Mammary epithelial cell (primary cell): ENCODE results near the gene IRAK2.

Experiments used
- EZH2 ChIP-seq: IDR thresholded peaks from 2 replicates; pipeline ENCODE4 v1.6.1; 2012; ENCODE audit warnings: low read length, inconsistent platforms, borderline replicate concordance
- TF ChIP-seq, protein P1 (sequence below), 2 donors: IDR thresholded peaks in 1 of 2; conservative IDR thresholded peaks in 1 of 2; 2 replicates each; pipeline ENCODE4 v1.5.1; 2011 to 2012; ENCODE audit warnings: inconsistent platforms in 2 of 2, low read length in 2 of 2, mild to moderate bottlenecking in 2 of 2, control low read depth in 1 of 2, low read depth in 1 of 2; ENCODE audit not compliant: insufficient read depth in 1 of 2; ENCODE audit errors: extremely low read depth in 1 of 2

- TF ChIP-seq, protein P1, sequence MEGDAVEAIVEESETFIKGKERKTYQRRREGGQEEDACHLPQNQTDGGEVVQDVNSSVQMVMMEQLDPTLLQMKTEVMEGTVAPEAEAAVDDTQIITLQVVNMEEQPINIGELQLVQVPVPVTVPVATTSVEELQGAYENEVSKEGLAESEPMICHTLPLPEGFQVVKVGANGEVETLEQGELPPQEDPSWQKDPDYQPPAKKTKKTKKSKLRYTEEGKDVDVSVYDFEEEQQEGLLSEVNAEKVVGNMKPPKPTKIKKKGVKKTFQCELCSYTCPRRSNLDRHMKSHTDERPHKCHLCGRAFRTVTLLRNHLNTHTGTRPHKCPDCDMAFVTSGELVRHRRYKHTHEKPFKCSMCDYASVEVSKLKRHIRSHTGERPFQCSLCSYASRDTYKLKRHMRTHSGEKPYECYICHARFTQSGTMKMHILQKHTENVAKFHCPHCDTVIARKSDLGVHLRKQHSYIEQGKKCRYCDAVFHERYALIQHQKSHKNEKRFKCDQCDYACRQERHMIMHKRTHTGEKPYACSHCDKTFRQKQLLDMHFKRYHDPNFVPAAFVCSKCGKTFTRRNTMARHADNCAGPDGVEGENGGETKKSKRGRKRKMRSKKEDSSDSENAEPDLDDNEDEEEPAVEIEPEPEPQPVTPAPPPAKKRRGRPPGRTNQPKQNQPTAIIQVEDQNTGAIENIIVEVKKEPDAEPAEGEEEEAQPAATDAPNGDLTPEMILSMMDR (conservative IDR thresholded peaks at IDR 0.05 in 1 of 2, IDR thresholded peaks at IDR 0.05 in 1 of 2; ENCODE audit: extremely low read depth in 1 of 2, insufficient read depth in 1 of 2, low read depth in 1 of 2, low read length in 2 of 2): no peak
- no peak for TF ChIP-seq EZH2
Measured at GRCh38 chr3:10279384-10280176, 114.9 kb downstream of the IRAK2 start.
